Dedifferentiated amniotic fluid mesenchymal stem cell (primary cell): Measurements from ENCODE around the gene SPATA20.

Source experiments
- DNase-seq: peaks from one replicate; pipeline ENCODE4 v3.0.0-alpha.2; 2016; ENCODE audit errors: extremely low spot score

Gene SPATA20

GRCh38 chr17:50547035-50547735 is at the start of gene SPATA20:
Gene SPATA20, plus strand, starts transcription at chr17:50547174. Its CDS starts 35 bp downstream, at chr17:50547209.
- peak; percentile 85 for DNase-seq

DNA sequence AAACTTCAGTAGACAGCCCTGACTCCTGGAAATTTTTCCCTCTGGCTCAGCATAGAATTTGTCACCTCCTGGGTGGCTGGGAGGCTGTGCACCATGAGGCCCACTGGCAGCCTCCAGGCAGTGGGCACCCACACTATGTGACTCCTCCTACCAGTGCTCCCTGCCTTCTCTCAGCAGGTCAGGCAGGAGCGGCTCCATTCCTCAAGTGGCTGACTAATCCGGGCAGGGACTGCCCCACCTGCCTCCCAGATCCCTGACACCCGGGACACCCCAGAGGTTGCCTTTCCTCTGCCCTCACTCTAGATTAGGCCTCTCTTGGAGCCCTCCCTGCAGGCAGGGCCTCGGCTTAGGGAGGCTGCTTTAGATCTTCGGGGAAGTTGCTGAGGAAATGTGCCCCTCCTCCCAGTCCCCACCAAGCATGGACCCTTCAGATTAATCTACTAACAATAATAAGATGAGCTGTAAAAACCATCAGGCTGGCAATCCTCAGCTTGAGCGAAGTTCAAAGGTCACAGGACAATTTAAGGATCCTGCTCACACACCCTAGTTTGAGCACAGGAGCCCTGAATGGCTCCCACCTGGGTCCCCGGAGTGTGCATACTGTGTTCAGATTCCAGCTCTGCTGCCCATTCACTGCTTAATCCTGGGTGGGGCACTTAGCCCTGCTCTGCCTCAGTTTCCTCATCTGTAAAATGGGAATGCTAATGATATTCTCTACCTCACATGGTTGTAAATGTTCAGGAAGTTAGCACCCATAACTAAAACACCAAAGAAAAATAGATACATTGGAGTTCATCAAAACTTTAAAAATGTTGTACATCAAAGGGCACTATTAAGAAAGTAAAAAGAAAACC is 48.7 kb upstream of the SPATA20 start:
- no peak for DNase-seq

DNA sequence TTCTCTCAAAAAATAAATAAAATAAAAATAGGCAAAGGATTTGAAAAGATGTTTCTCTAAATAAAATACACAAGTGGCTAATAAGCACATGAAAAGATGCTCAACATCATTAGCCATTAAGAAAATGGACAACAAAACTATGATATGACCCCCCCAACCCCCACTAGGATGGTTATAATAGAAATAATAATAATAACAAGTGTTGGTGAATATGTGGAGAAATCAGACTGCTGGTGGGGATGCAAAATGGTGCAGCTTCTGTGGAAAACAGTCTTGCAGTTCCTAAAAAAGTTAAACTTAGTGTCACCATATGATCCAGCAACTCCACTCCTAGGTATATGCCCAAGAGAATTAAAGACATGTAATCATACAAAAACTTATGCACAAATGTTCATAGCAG is 47.7 kb upstream of the SPATA20 start:
- DNase-seq: no peak

DNA sequence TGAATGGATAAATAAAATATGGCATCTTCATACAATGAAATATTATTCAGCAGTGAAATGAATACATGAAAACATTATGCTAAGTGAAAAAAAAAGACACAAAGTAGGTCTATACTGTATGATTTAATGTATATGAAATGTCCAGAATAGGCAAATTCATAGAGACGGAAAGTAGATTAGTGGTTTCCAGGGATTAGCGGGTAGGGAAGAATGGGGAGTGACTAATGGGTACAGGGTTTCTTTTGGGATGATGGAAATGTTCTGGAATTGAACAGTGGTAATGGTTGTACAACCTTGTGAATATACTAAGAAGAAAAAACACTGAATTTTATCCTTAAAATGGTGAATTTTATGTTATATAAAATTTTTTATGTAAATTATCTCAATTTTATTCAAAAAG is 47.3 kb upstream of the SPATA20 start:
- DNase-seq: no peak

DNA sequence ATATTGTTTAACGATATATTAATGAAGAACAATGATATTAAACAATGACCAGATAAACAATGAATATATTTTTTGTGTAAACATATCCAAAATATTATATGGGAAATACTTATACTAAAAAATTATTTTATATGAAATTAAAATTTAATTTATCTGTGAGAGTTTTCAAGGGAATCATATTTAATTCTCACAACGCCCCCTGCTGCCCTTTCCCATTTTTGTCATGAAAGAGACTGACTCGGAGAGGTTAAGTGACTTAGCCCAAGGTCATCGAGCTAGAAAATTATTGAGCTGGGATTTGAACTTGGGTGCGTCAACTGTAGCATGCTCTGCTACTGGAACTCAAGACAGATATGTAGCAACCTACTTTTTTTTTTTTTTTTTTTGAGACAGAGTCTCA is 45.9 kb upstream of the SPATA20 start:
- no peak for DNase-seq

DNA sequence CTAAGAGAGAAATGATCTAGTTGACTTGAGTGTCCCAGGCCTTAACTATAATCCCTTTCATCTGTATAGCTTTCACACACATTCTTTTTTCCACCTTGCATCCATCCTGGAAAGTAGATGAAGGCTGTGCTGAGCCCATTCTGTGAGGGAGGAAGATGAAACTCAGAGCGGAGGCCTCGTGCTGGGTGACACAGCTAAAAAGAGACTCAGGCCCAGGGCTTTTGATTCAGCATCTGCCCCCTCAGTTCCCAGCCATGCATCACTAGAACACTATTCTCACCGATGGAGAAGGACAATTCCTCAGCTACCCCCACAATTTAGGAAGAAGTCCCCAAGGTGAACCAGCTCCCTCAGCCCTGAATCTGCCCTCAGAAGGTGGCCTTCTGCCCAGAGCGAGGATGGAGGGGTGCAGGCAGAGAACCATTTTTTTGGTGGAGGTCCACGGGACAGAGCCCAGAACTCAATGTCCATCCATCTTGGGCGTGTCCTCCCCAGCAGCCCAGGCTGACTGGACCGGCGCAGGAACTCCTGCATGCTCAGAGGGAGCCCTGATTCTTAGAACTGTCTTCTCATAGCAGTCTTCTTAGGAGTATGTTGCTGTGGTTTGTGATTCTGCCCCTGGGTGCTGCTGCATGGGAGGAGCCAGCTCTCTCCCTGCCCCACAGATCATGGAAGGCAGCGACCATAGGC is 44.5 kb upstream of the SPATA20 start:
- DNase-seq: no peak

- DNase-seq: no peak
Observed at GRCh38 chr17:50505591-50506130, 41.3 kb upstream of the SPATA20 start.

DNA sequence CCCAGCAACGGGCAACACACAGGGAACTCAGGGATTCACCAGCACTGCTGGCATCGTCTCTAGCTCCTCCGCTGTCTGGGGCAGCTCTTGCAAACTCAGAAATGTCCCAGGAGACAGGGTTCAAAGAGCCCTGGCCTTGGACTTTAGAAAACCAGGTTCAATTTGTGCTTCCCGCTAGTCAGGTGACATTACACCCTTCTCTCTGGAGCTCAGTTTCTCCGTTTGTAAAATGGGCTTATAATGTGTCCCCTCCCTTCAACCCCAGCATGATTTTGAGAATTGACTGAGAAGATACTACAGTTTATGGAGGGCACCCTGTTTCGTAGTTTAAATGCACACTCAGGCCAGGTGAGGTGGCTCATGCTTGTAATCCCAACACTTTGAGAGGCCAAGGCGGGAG is 40.7 kb upstream of the SPATA20 start:
- DNase-seq: no peak

DNA sequence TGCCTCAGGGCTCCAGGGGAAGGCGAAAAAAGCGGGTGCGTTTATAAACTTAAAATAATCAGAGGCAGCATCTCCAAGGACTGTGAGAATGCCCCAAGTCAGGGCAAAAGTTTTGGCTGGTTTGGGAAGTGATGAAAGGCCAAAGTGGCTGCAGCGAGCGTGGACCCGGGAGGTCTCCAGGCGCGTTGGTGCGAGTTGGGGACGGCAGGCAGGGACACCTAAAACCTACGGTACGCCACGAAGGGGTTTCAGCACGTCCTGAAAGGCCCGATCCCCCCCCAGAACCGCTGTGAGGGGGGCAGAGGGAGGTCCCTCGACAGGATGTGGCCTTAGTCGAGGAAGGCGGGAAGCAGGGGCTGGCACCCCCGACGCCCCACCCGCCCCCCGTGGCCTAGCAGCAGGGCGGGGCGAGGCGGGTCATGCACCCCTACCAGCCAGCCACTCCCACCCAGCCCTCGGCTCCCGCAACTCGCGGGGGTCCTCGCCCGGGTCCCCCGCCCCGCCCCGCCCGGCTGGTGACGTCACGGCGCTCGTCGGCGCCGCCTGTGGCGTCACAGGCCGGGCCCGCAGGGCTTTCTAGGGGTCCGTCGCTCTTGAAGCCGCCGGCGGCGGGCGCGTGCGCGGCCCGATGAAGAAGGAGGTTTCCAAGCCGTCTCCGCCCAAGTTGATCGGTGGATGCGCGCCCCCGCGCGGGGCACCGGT is 39.0 kb upstream of the SPATA20 start, which contains the start of gene MYCBPAP:
TSS of gene MYCBPAP (plus strand) at position 569 of the 702 bp plus-strand sequence. CDS start 236 bp downstream, outside the sequence.
- DNase-seq: peak; percentile 60

DNA sequence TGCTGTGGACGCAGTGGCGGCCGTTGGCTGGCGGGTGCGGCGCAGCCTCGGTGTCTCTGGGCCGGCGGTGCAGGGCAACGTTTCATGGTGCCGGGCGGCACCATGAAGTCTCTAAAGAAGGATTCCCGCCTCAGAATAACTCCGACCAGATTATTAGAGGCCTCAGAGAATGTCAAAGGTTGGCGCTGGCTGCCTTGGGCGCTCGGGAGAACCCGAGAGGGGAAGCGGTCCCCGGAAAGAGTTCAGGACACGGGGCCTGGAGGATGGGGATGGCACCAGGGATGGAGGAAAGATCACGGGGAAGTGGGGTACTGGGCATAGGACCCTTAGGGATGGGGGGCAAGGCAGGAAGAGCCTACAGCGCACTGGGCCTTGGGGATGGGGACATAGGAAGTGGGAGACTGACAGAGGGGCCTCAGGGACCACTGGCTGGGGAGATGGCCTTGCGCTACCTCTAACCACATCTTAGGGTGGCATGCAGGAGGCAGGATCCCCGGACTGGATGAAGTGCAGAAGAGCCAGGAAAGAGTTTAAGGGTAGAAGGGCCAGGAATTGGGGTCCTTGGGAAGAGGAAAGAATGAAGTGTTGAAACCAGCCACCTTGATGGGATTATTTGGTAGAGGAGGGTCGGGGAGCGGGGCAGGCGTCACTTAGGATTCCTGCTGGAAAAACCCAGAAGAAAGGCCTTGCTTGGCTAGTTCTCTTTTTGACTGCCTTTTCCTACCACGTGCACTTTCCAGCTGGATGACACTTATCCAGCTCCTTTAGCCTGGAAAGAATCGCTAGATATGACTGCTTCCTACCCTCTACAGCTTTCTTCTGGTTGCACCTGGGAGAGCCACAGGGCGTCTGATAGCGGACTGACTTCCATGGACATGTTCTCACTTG is 38.2 kb upstream of the SPATA20 start:
- DNase-seq: no peak

GRCh38 chr17:50511058-50511457 is 35.9 kb upstream of the SPATA20 start:
- DNase-seq: no peak

DNA sequence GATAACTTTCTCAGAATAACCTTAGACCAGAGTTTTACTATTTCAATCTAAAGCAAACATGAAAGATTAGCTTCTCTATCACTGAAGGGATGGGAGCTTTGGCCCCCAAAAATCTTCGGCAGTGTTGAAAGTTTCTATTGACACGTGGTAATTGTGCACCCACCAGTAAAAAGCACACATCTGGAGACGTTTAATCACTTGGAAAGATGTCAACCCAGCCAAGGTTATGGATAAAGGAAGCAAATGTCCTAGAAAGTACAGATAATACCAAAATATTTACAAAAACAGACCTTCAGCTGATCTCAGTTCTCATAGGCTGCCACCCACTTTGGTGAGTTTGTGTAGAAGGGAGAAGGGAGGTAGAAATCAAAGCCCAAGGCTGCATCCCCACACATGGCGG is 33.5 kb upstream of the SPATA20 start:
- DNase-seq: no peak

GRCh38 chr17:50514388-50514787 is 32.6 kb upstream of the SPATA20 start:
- DNase-seq: no peak

DNA sequence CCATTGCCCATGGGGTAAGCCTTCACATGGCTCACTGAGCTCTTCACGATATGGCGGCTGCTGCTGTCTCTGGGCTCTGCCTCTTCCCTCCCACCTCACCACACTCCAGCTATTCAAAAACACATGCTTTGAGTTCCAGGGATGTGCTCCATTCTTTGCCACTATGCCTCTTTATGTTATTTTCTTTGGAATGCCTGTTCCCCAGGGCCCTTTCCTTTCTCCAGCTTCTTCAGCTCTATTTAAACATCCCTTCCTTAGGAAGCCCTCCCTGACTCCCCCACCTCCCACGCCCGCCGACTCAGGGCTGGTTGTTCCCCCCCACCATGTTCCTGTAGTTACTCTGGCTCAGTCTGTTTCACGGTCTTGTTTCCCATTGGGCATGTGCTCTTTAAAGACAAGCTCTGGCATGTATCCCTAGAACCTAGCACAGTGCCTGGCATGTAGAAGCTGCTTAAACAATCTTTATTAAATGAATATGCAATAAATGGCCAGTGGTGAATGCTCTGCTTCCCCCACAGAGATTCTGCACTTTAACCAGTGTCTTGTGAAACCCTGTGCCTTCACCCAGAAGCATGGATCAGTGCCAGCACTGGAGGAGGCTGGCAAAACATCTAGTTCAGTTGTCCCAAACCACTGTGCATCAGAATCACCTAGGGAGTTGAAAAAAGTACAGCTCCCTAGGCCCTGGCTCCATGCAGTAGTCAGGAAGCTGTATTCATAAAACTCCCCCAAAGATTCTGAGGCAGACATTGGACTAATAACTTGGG is 31.9 kb upstream of the SPATA20 start:
- no peak for DNase-seq

DNA sequence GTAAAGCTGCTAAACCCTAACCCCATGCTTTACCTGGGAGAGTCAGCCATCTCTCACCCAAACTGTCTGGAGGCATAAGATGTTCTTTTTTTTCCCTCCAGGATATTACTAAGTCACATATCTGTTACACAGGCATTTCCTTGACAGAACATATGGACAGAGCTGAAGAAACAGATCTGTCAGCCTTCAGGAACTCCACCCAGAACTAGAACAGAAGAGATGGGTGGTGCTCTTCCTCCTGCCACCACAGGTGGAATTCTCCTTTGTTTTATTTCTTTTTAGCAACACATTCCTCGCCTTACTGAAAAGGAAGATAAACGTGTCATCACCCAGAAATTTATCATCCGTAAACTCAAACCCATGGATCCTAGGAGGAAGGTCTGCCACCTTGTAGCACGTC is 30.0 kb upstream of the SPATA20 start:
- no peak for DNase-seq

DNA sequence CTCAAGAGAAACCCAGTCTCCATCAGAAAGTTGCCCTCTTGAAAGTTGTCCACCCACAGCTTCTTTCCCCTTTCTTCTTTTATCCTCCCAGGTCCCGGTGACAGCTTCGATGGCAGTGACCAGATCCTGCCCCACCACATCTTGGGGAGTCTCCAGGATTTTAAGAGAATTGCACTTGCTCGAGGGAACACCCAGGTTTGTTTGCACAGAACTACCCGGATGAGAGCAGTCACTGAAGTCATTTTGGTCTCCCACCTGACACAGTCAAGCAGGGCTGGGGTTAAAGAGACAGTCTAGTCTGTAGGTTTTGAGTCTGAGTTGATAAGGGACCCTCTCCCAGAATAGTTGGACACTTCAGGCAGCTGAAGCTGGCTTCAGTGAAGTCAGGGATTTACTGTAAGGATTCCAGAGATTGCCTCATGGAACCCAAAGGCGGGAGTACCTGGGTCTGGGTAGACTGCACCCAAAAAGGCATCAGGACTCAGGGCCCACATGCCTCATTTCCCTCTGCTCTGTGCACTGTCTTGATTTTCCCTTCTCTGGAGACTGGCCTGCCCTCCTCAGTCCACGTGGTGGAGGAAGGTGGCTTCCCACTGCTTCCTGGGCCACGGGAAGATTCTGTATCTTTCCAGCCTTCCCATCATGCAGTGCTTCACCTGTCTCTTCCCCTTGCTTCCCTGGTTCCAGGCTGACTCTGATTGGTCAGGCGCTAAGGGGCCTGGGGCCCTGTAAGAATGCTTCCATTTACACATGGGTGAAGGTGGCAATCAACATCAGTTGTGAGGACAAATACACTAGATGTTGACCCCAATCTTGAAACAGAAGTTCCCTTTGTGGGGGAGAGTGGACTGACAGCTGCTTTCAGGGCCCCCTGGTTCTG is 29.2 kb upstream of the SPATA20 start:
- DNase-seq: no peak

- no peak for DNase-seq
Observed at GRCh38 chr17:50518384-50519023, 28.5 kb upstream of the SPATA20 start.

DNA sequence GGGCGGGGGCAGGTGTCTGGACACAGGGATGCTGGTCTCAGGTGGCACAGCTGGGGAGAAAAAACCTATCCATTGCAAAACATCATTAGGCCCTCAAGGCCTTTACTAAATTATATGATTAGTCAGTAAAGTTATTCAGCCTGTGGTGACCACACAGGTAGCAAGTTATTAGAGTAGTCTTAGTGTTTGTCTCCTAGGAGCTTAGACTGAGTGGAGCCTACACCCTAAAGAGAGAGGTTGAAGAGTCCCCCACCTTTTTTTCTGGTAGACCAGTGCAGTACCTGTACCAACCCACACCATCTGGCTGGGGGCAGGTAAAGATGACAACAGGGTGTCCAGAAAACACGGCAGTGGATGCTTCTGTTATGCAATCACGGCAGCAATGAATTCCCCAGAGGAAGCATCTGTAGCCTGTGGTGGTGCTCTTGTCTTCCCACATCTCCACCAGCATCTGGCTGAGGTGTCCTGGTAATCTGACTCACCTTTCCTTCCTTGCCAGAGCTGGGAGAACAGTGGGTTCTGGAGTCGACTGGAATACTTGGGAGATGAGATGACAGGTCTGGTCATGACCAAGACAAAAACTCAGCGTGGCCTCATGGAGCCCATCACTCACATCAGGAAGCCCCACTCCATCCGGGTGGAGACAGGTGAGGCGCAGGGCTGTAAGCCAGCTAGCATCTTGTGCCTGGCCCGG is 27.7 kb upstream of the SPATA20 start:
- no peak for DNase-seq
